ENCODE results near the gene OMP.

OMP gene

DNA sequence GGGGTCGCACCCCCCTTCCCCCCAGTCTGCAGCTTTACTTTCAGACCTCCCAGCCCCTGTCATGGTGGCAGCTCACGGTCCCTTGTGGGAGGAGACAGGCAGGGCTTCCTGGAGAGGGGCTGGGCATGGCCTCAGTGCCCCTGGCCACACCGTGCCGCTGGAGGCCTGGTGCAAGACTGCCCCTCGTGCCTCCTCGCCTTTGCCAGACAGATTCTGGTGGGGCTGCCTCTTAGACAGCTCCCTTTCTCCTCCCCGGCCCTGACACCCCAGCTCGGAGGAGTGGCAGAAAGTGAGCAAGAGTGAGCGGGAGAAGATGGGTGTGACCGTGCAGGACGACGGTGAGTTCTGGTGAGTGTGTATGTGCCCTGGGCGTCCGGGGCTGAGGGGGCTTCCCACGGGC lies 13.3 kb downstream of the OMP start:
- H3K79me2 ChIP-seq (ENCODE audit: insufficient read depth, low read length) = no peaks in the 10 kb centered on the region
- H3K4me2 ChIP-seq (ENCODE audit: low read depth, low read length, poor library complexity, severe bottlenecking) = no peak overlapping the region
- H3K27me3 ChIP-seq (ENCODE audit: insufficient read depth, low read length, poor library complexity, severe bottlenecking) = no peaks in the 10 kb centered on the region
- no peak overlapping the region for H2AFZ ChIP-seq (ENCODE audit: low read length)
- no peak overlapping the region for H3K9ac ChIP-seq (ENCODE audit: low read depth, low read length, poor library complexity, severe bottlenecking)
- no peak for TF ChIP-seq EZH2phosphoT487 (IDR thresholded peaks at IDR 0.05; ENCODE audit: borderline replicate concordance)
- TF ChIP-seq, protein P1, sequence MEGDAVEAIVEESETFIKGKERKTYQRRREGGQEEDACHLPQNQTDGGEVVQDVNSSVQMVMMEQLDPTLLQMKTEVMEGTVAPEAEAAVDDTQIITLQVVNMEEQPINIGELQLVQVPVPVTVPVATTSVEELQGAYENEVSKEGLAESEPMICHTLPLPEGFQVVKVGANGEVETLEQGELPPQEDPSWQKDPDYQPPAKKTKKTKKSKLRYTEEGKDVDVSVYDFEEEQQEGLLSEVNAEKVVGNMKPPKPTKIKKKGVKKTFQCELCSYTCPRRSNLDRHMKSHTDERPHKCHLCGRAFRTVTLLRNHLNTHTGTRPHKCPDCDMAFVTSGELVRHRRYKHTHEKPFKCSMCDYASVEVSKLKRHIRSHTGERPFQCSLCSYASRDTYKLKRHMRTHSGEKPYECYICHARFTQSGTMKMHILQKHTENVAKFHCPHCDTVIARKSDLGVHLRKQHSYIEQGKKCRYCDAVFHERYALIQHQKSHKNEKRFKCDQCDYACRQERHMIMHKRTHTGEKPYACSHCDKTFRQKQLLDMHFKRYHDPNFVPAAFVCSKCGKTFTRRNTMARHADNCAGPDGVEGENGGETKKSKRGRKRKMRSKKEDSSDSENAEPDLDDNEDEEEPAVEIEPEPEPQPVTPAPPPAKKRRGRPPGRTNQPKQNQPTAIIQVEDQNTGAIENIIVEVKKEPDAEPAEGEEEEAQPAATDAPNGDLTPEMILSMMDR (conservative IDR thresholded peaks at IDR 0.05; ENCODE audit: low read length) = no peak
- no peaks in the 10 kb centered on the region for H3K9me2 ChIP-seq (replicated peaks; ENCODE audit: low read depth, low read length)
- H3F3A ChIP-seq (ENCODE audit: low read depth) = no peaks in the 10 kb centered on the region
- no peaks in the 10 kb centered on the region for H4K20me1 ChIP-seq (ENCODE audit: insufficient read depth, low read length, poor library complexity, severe bottlenecking)
- no peaks in the 10 kb centered on the region for H3K9me3 ChIP-seq (ENCODE audit: insufficient read depth, low read depth, low read length)
- H3K36me3 ChIP-seq (ENCODE audit: insufficient read depth, low read length) = peaks cover 7% of the 10 kb centered on the region; the same call in 1 of the 2 replicates
- H3K4me1 ChIP-seq (ENCODE audit: insufficient read depth, low read length, poor library complexity, severe bottlenecking) = peaks cover 8% of the 10 kb centered on the region
- H3K4me3 ChIP-seq (ENCODE audit: low read length, poor library complexity, severe bottlenecking) = no peak overlapping the region

DNA sequence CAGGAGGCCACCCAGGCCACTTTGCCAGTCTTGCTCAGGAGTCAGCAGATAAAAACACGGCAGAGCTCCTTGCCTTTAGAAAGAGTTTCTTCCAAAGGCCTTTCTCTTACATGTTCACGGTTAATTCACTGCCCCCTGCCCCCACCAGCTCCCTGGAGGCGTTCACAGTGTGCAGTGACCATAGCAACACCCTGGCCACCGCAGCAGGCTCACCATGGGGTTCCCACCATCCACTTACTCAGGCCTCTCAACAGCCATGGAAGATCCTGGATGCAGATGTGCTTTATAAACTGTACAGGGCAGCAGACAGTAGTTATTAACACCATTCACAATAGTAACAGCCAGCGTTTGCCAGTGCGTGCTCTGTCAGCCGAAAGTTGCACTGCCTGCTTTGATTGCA lies 14.9 kb downstream of the OMP start:
- no peak for TF ChIP-seq EZH2phosphoT487 (IDR thresholded peaks at IDR 0.05; ENCODE audit: borderline replicate concordance)
- peaks cover 20% of the 10 kb centered on the region for H3K4me1 ChIP-seq (ENCODE audit: insufficient read depth, low read length, poor library complexity, severe bottlenecking)
- no peaks in the 10 kb centered on the region for H3K9me3 ChIP-seq (ENCODE audit: insufficient read depth, low read depth, low read length)
- H3F3A ChIP-seq (ENCODE audit: low read depth) = no peaks in the 10 kb centered on the region
- H3K36me3 ChIP-seq (ENCODE audit: insufficient read depth, low read length) = peaks cover 7% of the 10 kb centered on the region; the same call in 1 of the 2 replicates
- no peak overlapping the region for H3K4me2 ChIP-seq (ENCODE audit: low read depth, low read length, poor library complexity, severe bottlenecking)
- no peaks in the 10 kb centered on the region for H3K79me2 ChIP-seq (ENCODE audit: insufficient read depth, low read length)
- no peaks in the 10 kb centered on the region for H4K20me1 ChIP-seq (ENCODE audit: insufficient read depth, low read length, poor library complexity, severe bottlenecking)
- H3K27me3 ChIP-seq (ENCODE audit: insufficient read depth, low read length, poor library complexity, severe bottlenecking) = no peaks in the 10 kb centered on the region
- no peak overlapping the region for H3K9ac ChIP-seq (ENCODE audit: low read depth, low read length, poor library complexity, severe bottlenecking)
- H3K9me2 ChIP-seq (replicated peaks; ENCODE audit: low read depth, low read length) = no peaks in the 10 kb centered on the region
- no peak overlapping the region for H3K4me3 ChIP-seq (ENCODE audit: low read length, poor library complexity, severe bottlenecking)
- no peak overlapping the region for H2AFZ ChIP-seq (ENCODE audit: low read length)

DNA sequence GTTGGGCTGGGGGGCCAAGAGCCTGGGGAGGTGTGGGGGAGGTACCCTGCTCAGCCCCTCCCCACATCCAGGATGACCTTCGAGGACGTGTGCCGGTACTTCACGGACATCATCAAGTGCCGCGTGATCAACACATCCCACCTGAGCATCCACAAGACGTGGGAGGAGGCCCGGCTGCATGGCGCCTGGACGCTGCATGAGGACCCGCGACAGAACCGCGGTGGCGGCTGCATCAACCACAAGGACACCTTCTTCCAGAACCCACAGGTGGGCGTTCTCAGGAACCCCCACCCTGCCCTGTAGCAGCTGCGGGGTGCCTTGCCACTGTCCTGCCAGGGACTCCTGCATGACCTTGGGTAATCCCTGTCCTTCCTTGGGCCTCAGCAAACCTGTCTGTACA lies 15.4 kb downstream of the OMP start:
- Histone ChIP-seq H3K9ac (ENCODE audit: low read depth, low read length, poor library complexity, severe bottlenecking) (no peak overlapping the region), H3K27me3 (ENCODE audit: insufficient read depth, low read length, poor library complexity, severe bottlenecking) (no peaks in the 10 kb centered on the region), H3K9me3 (ENCODE audit: insufficient read depth, low read depth, low read length) (no peaks in the 10 kb centered on the region), H4K20me1 (ENCODE audit: insufficient read depth, low read length, poor library complexity, severe bottlenecking) (no peaks in the 10 kb centered on the region), H3K9me2 (replicated peaks; ENCODE audit: low read depth, low read length) (no peaks in the 10 kb centered on the region), H3K79me2 (ENCODE audit: insufficient read depth, low read length) (no peaks in the 10 kb centered on the region), H3K36me3 (ENCODE audit: insufficient read depth, low read length) (peaks cover 7% of the 10 kb centered on the region; the same call in 1 of the 2 replicates), H3K4me3 (ENCODE audit: low read length, poor library complexity, severe bottlenecking) (no peak overlapping the region), H3K4me2 (ENCODE audit: low read depth, low read length, poor library complexity, severe bottlenecking) (no peak overlapping the region), H3F3A (ENCODE audit: low read depth) (no peaks in the 10 kb centered on the region), H3K4me1 (ENCODE audit: insufficient read depth, low read length, poor library complexity, severe bottlenecking) (peaks cover 20% of the 10 kb centered on the region), H2AFZ (ENCODE audit: low read length) (no peak overlapping the region)
- TF ChIP-seq, protein P1 (conservative IDR thresholded peaks at IDR 0.05; ENCODE audit: low read length) = no peak
- TF ChIP-seq EZH2phosphoT487 (IDR thresholded peaks at IDR 0.05; ENCODE audit: borderline replicate concordance) = no peak

DNA sequence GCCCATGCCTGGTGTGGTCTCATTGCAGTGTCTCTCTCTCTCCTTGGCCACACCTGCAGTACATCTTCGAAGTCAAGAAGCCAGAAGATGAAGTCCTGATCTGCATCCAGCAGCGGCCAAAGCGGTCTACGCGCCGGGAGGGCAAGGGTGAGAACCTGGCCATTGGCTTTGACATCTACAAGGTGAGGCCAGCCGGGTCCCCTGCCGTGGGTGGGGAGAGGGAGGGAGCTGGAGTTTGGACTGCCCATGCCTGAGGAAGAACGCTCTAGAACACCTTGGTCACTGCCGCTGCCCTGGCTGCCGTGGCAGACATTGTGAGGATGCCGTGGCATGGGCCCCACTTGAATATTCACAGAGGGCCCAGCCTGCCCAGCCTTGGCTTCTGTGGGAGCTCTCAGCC lies 16.3 kb downstream of the OMP start:
- Histone ChIP-seq H4K20me1 (ENCODE audit: insufficient read depth, low read length, poor library complexity, severe bottlenecking) (no peaks in the 10 kb centered on the region), H3F3A (ENCODE audit: low read depth) (no peaks in the 10 kb centered on the region), H3K4me2 (ENCODE audit: low read depth, low read length, poor library complexity, severe bottlenecking) (no peak overlapping the region), H2AFZ (ENCODE audit: low read length) (no peak overlapping the region), H3K27me3 (ENCODE audit: insufficient read depth, low read length, poor library complexity, severe bottlenecking) (no peaks in the 10 kb centered on the region), H3K9me3 (ENCODE audit: insufficient read depth, low read depth, low read length) (no peaks in the 10 kb centered on the region), H3K36me3 (ENCODE audit: insufficient read depth, low read length) (peaks cover 7% of the 10 kb centered on the region; the same call in 1 of the 2 replicates), H3K79me2 (ENCODE audit: insufficient read depth, low read length) (no peaks in the 10 kb centered on the region), H3K4me1 (ENCODE audit: insufficient read depth, low read length, poor library complexity, severe bottlenecking) (peaks cover 20% of the 10 kb centered on the region), H3K4me3 (ENCODE audit: low read length, poor library complexity, severe bottlenecking) (no peak overlapping the region), H3K9me2 (replicated peaks; ENCODE audit: low read depth, low read length) (no peaks in the 10 kb centered on the region), H3K9ac (ENCODE audit: low read depth, low read length, poor library complexity, severe bottlenecking) (no peak overlapping the region)
- TF ChIP-seq, protein P1 (conservative IDR thresholded peaks at IDR 0.05; ENCODE audit: low read length) = no peak
- no peak for TF ChIP-seq EZH2phosphoT487 (IDR thresholded peaks at IDR 0.05; ENCODE audit: borderline replicate concordance)
